GM23338 (cell line): Measurements from ENCODE around the gene CEP85.
"Not testable (repeated sequence)": the region's sequence is repeated elsewhere in the genome, so short reads cannot be mapped to it uniquely, and the experiment has no call there.

Source experiments
- CTCF ChIP-seq, 2 experiments: fragments of 200-600 bp in 1 of 2; sonication (generic) in 1 of 2; conservative IDR thresholded peaks; 2 replicates each; pipeline versions ENCODE4 v1.5.1 to v1.6.1; 2016 to 2017; ENCODE audit warnings: antibody characterized with exemption in 2 of 2, low read depth in 2 of 2, mild to moderate bottlenecking in 2 of 2, moderate library complexity in 1 of 2
- EZH2 ChIP-seq: fragments of 200-600 bp; sonication (generic); IDR thresholded peaks from one replicate; pipeline ENCODE4 v1.8.0; 2017; ENCODE audit warnings: antibody characterized with exemption, mild to moderate bottlenecking, low read depth; ENCODE audit not compliant: unreplicated experiment
- REST ChIP-seq: IDR thresholded peaks from one replicate; pipeline ENCODE4 v1.6.1; 2018; ENCODE audit warnings: antibody characterized with exemption; ENCODE audit not compliant: unreplicated experiment

GRCh38 chr1:26307966-26308899 is 74.2 kb downstream of the CEP85 start:
- not testable (repeated sequence) for TF ChIP-seq CTCF (conservative IDR thresholded peaks at IDR 0.05; ENCODE audit: low read depth in 2 of 2); EZH2; REST
